Thoracic aorta (tissue), 2 donors: Measurements from ENCODE around the gene UNC80. TPM values are rescaled to one million over a fixed set of nuclear protein-coding genes. Genes with fewer than 3 reads are reported as not detected.

Experiments used
- ATAC-seq: fragments of 150-250 bp; one replicate; pipeline ENCODE4 v1.8.0; 2017; ENCODE audit warnings: low read depth; ENCODE audit not compliant: insufficient number of reproducible peaks, low FRiP score
- DNase-seq: peaks from one replicate; pipeline ENCODE4 v3.0.0-alpha.2; 2020; ENCODE audit warnings: low spot score
- H3K27ac ChIP-seq, 2 donors: fragments of 200-600 bp; sonication (generic); 1 replicate in 1 of 2; 2 replicates in 1 of 2; pipeline ENCODE4 v1.5.1; 2016; ENCODE audit warnings: mild to moderate bottlenecking in 2 of 2, moderate library complexity in 2 of 2
- H3K27me3 ChIP-seq: fragments of 200-600 bp; sonication (generic); replicated peaks from 2 replicates; pipeline ENCODE4 v1.6.0; 2016; ENCODE audit warnings: mild to moderate bottlenecking; ENCODE audit not compliant: insufficient read depth
- H3K36me3 ChIP-seq: fragments of 200-600 bp; sonication (generic); one replicate; pipeline ENCODE4 v1.5.1; 2016
- H3K4me1 ChIP-seq, 2 donors: fragments of 200-600 bp; sonication (generic); 1 replicate in 1 of 2; 2 replicates in 1 of 2; pipeline versions ENCODE4 v1.5.1 to v1.6.0; 2016; ENCODE audit warnings: low read depth in 2 of 2, mild to moderate bottlenecking in 1 of 2; ENCODE audit not compliant: control insufficient read depth in 1 of 2
- H3K4me3 ChIP-seq: fragments of 200-600 bp; sonication (generic); 2 replicates; pipeline ENCODE4 v1.5.1; 2016; ENCODE audit warnings: mild to moderate bottlenecking
- H3K9me3 ChIP-seq: fragments of 200-600 bp; sonication (generic); 2 replicates; pipeline ENCODE4 v1.5.1; 2016
- CTCF ChIP-seq: fragments of 200-600 bp; sonication (generic); IDR thresholded peaks from one replicate; pipeline ENCODE4 v1.5.1; 2019; ENCODE audit warnings: antibody characterized with exemption
- total RNA-seq, 2 donors: library from RNA; depleted of rRNA; stranded (reverse); fragments of >200 nt; gene quantifications; one replicate each; pipeline versions ENCODE4 v1.1.0 to v1.2.3, GENCODE V29; 2016

UNC80 gene
- total RNA-seq, 2 donors from 2014 or later, result not detected

- Histone ChIP-seq H3K36me3 (no peaks in the 10 kb centered on the region), H3K9me3 (no peaks in the 10 kb centered on the region), H3K4me3 (no peak overlapping the region), H3K27ac (no peak overlapping the region), H3K27me3 (no peaks in the 10 kb centered on the region), H3K4me1 (no peaks in the 10 kb centered on the region)
- DNase-seq, result no peak
- no peak for ATAC-seq
- no peak for TF ChIP-seq CTCF
These were observed 198.6 kb downstream of the UNC80 start for GRCh38 chr2:209970271-209970670.

- no peaks in the 10 kb centered on the region for H3K36me3 ChIP-seq
- no peak for DNase-seq
- H3K4me3 ChIP-seq, result no peak overlapping the region
These were observed 199.1 kb downstream of the UNC80 start for GRCh38 chr2:209970711-209971110.

GRCh38 chr2:209973328-209973727 is 201.7 kb downstream of the UNC80 start:
- DNase-seq (no peak), ATAC-seq (no peak)
- Histone ChIP-seq H3K4me1 (no peaks in the 10 kb centered on the region), H3K27ac (no peak overlapping the region), H3K27me3 (no peaks in the 10 kb centered on the region), H3K4me3 (no peak overlapping the region), H3K9me3 (no peaks in the 10 kb centered on the region), H3K36me3 (no peaks in the 10 kb centered on the region)
- no peak for TF ChIP-seq CTCF

More at GRCh38 chr2:209970711-209971110, 199.1 kb downstream of the UNC80 start:
- Histone ChIP-seq H3K27ac (no peak overlapping the region), H3K9me3 (no peaks in the 10 kb centered on the region), H3K4me1 (no peaks in the 10 kb centered on the region), H3K27me3 (no peaks in the 10 kb centered on the region)
- ATAC-seq, result no peak
- no peak for TF ChIP-seq CTCF

- Histone ChIP-seq H3K4me3 (no peak overlapping the region), H3K4me1 (no peaks in the 10 kb centered on the region), H3K27ac (no peak overlapping the region), H3K9me3 (no peaks in the 10 kb centered on the region), H3K36me3 (no peaks in the 10 kb centered on the region), H3K27me3 (no peaks in the 10 kb centered on the region)
- no peak for TF ChIP-seq CTCF
- DNase-seq, result no peak
- ATAC-seq, result no peak
These were observed 202.9 kb downstream of the UNC80 start for GRCh38 chr2:209974576-209974975.

- no peak for TF ChIP-seq CTCF
- Histone ChIP-seq H3K4me3 (no peak overlapping the region), H3K36me3 (no peaks in the 10 kb centered on the region), H3K9me3 (no peaks in the 10 kb centered on the region), H3K27me3 (no peaks in the 10 kb centered on the region), H3K27ac (no peak overlapping the region), H3K4me1 (no peaks in the 10 kb centered on the region)
- DNase-seq (no peak), ATAC-seq (no peak)
These were observed 205.2 kb downstream of the UNC80 start for GRCh38 chr2:209976698-209977385.
